Thyroid gland (tissue), 4 donors: ENCODE measurements around the gene PSAP. TPM values are rescaled to one million over a fixed set of nuclear protein-coding genes. Genes with fewer than 3 reads are reported as not detected.

ENCODE experiments used
- DNase-seq, 2 donors: peaks; one replicate each; pipeline ENCODE4 v3.0.0-alpha.2; 2019
- H3K27ac ChIP-seq, 3 donors: fragments of 200-600 bp; sonication (generic); 1 replicate in 2 of 3; 2 replicates in 1 of 3; pipeline ENCODE4 v1.5.1; 2016 to 2019; ENCODE audit warnings: mild to moderate bottlenecking in 1 of 3, moderate library complexity in 1 of 3
- H3K27me3 ChIP-seq: fragments of 200-600 bp; sonication (generic); one replicate; pipeline ENCODE4 v1.5.1; 2019
- H3K36me3 ChIP-seq, 2 donors: fragments of 200-600 bp; sonication (generic); one replicate each; pipeline ENCODE4 v1.5.1; 2016 to 2019
- H3K4me1 ChIP-seq, 2 donors: fragments of 200-600 bp; sonication (generic); one replicate each; pipeline ENCODE4 v1.5.1; 2017 to 2019
- H3K4me3 ChIP-seq, 3 donors: fragments of 200-600 bp; sonication (generic); replicated peaks in 1 of 3; 1 replicate in 2 of 3; 2 replicates in 1 of 3; pipeline ENCODE4 v1.5.1; 2016; ENCODE audit warnings: mild to moderate bottlenecking in 1 of 3
- H3K9me3 ChIP-seq: fragments of 200-600 bp; sonication (generic); one replicate; pipeline ENCODE4 v1.5.1; 2017
- POLR2A ChIP-seq, 2 donors: fragments of 450-650 bp; IDR thresholded peaks; one replicate each; pipeline ENCODE4 v1.6.1; 2017; ENCODE audit warnings: antibody characterized with exemption in 2 of 2, mild to moderate bottlenecking in 2 of 2, moderate library complexity in 1 of 2
- WGBS, 2 donors: methylation state at CpG; one replicate each; pipeline ENCODE4 v1.1.5; 2017; 5-methylcytosine and 5-hydroxymethylcytosine counted together
- intact Hi-C: fragments of 100-400 bp; cut with DNase I; formaldehyde crosslinking; loops from one replicate; pipeline ENCODE4 v1.15.1; 2023
- total RNA-seq, 4 donors: library from RNA; depleted of rRNA; stranded (reverse); fragments of >200 nt; gene quantifications; one replicate each; pipeline ENCODE4 v1.2.3, GENCODE V29; 2016
- TF ChIP-seq, protein P1 (sequence below), 6 experiments: fragments of 200-600 bp in 3 of 6; fragments of 450-650 bp in 3 of 6; sonication (generic) in 3 of 6; IDR thresholded peaks; one replicate each; pipeline ENCODE4 v1.5.1; 2016 to 2019; ENCODE audit warnings: antibody characterized with exemption in 6 of 6, mild to moderate bottlenecking in 2 of 6, inconsistent platforms in 1 of 6, moderate library complexity in 1 of 6

PSAP gene
- total RNA-seq, 4 donors from 2014 or later: 978 to 1,211 (median 1,123) TPM

GRCh38 chr10:71807557-71808510 is 43.2 kb downstream of the PSAP start:
- WGBS, 2 donors: 87 to 96% methylated on average over 6 to 19 of the region's 21 CpGs
- no peak for DNase-seq
- TF ChIP-seq POLR2A (IDR thresholded peaks at IDR 0.05): no peak
- TF ChIP-seq, protein P1, sequence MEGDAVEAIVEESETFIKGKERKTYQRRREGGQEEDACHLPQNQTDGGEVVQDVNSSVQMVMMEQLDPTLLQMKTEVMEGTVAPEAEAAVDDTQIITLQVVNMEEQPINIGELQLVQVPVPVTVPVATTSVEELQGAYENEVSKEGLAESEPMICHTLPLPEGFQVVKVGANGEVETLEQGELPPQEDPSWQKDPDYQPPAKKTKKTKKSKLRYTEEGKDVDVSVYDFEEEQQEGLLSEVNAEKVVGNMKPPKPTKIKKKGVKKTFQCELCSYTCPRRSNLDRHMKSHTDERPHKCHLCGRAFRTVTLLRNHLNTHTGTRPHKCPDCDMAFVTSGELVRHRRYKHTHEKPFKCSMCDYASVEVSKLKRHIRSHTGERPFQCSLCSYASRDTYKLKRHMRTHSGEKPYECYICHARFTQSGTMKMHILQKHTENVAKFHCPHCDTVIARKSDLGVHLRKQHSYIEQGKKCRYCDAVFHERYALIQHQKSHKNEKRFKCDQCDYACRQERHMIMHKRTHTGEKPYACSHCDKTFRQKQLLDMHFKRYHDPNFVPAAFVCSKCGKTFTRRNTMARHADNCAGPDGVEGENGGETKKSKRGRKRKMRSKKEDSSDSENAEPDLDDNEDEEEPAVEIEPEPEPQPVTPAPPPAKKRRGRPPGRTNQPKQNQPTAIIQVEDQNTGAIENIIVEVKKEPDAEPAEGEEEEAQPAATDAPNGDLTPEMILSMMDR (IDR thresholded peaks at IDR 0.05): no peak
- Histone ChIP-seq H3K9me3 (no peaks in the 10 kb centered on the region), H3K4me3 (no peak overlapping the region), H3K27ac (no peak overlapping the region), H3K4me1 (peaks cover 0 to 11% of the 10 kb centered on the region in 2 donors), H3K36me3 (no peaks in the 10 kb centered on the region), H3K27me3 (no peaks in the 10 kb centered on the region)
- intact Hi-C loops: no loop called here

DNA sequence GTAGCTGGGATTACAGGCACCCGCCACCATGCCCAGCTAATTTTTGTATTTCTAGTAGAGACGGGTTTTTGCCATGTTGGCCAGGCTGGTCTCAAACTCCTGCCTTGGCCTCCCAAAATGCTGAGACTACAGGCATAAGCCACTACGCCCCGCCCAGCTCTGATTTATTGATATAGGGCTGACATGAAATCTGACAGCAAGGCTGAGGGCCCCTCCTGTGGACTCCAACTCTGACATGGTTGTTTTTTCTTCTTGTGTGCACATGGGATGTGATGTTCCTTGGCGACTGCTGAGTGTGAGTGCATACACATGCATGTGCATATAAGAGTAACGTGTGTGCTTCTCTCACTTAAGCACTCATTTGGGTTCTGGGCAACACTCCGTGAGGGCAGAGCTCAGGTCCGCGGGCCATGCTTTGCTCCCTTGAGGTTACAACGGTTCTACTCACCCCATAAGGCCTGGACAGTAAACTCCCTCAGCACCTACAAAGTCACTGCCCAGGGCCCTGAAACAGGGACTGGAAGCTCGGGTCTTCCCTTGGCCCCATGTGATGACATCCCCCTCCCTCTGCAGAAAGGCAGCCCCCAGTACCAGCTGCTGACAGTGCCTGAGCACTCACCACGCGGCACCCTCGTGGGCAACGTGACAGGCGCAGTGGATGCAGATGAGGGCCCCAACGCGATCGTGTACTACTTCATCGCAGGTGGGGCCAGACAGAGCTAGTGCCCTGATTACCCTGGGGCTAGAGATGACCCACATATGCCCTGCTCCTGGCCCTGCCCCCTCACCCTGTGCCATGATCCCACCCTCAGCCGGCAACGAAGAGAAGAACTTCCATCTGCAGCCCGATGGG is 44.1 kb downstream of the PSAP start:
- WGBS, 2 donors: 90 to 93% methylated on average over 11 to 21 of the region's 23 CpGs
- H3K9me3 ChIP-seq: no peaks in the 10 kb centered on the region
- peaks cover 0 to 2% of the 10 kb centered on the region in 2 donors for H3K4me1 ChIP-seq
- no peak overlapping the region for H3K27ac ChIP-seq
- H3K36me3 ChIP-seq: no peaks in the 10 kb centered on the region
- no peaks in the 10 kb centered on the region for H3K27me3 ChIP-seq
- no peak for DNase-seq
- TF ChIP-seq, protein P1 (IDR thresholded peaks at IDR 0.05): no peak
- TF ChIP-seq POLR2A (IDR thresholded peaks at IDR 0.05): no peak
- intact Hi-C loops: no loop called here
- no peak overlapping the region for H3K4me3 ChIP-seq

GRCh38 chr10:71805776-71806703 is 45.0 kb downstream of the PSAP start:
- intact Hi-C loops: no loop called here
- no peak overlapping the region for H3K4me3 ChIP-seq
- TF ChIP-seq POLR2A (IDR thresholded peaks at IDR 0.05): no peak
- TF ChIP-seq, protein P1 (IDR thresholded peaks at IDR 0.05): no peak

DNA sequence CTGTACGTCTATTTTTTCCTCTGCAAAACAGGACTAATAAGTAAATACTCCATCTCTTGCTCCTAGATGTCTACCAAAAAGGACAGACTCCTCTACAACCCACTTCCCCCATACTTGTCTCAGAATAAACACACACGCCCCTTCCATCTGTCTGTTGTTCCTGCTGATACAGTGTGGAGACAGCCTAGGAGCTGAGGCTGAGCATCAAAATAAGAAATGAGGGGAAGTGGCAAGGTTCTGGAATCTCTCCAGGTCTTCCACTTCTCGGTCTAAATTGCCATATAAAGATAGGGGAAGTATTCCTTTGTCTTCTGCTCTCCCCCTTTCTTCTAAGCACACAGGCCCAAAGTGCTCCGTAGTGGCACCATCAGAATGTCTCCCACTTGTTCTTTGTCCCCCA is 47.0 kb downstream of the PSAP start:
- intact Hi-C loops: no loop called here
- H3K4me1 ChIP-seq: no peaks in the 10 kb centered on the region
- no peak for TF ChIP-seq POLR2A (IDR thresholded peaks at IDR 0.05)
- TF ChIP-seq, protein P1 (IDR thresholded peaks at IDR 0.05): no peak
- no peak overlapping the region for H3K4me3 ChIP-seq
- H3K27me3 ChIP-seq: no peaks in the 10 kb centered on the region
- 52 to 56% methylated on average over 4 of the region's 4 CpGs for WGBS, 2 donors
- H3K9me3 ChIP-seq: no peaks in the 10 kb centered on the region
- no peak for DNase-seq
- H3K36me3 ChIP-seq: no peaks in the 10 kb centered on the region
- H3K27ac ChIP-seq: no peak overlapping the region

More at GRCh38 chr10:71805776-71806703, 45.0 kb downstream of the PSAP start:
- H3K36me3 ChIP-seq: no peaks in the 10 kb centered on the region
- WGBS, 2 donors: 49 to 59% methylated on average over 16 to 17 of the region's 41 CpGs
- no peaks in the 10 kb centered on the region for H3K4me1 ChIP-seq
- DNase-seq: peak in 1 of 2 donors; percentile 25
- H3K27ac ChIP-seq: no peak overlapping the region
- H3K9me3 ChIP-seq: no peaks in the 10 kb centered on the region
- no peaks in the 10 kb centered on the region for H3K27me3 ChIP-seq
